HEK293 (cell line): Measurements from ENCODE around the gene BICC1.

Experiments
- SP2 ChIP-seq: fragments of 450-650 bp; formaldehyde crosslinking; IDR thresholded peaks from 2 replicates; pipeline ENCODE4 v1.5.1; 2016; ENCODE audit warnings: missing biosample characterization, missing genetic modification characterization
- ZNF501 ChIP-seq: fragments of 450-650 bp; formaldehyde crosslinking; IDR thresholded peaks from 2 replicates; pipeline ENCODE4 v1.5.1; 2016; ENCODE audit warnings: missing biosample characterization, missing genetic modification characterization

GRCh38 chr10:58675321-58675720, 162.6 kb downstream of the BICC1 start:
- TF ChIP-seq ZNF501 (tag by site-specific recombination), result no peak
- no peak for TF ChIP-seq SP2 (tag by site-specific recombination)
